CD14-positive monocyte (primary cell): ENCODE measurements around the gene ZBTB7C. TPM values are rescaled to one million over a fixed set of nuclear protein-coding genes. Genes with fewer than 3 reads are reported as not detected.

Experiments used
- DNase-seq, 3 donors: peaks; one replicate each; pipeline ENCODE4 v3.0.0-alpha.2; 2011 to 2022
- H2AFZ ChIP-seq: 2 replicates; pipeline ENCODE4 v1.6.0; 2012; ENCODE audit warnings: mild to moderate bottlenecking, low read depth, low read length, inconsistent platforms; ENCODE audit not compliant: insufficient read depth, poor library complexity, severe bottlenecking
- H3K27ac ChIP-seq, 2 donors: 1 replicate in 1 of 2; 2 replicates in 1 of 2; pipeline ENCODE4 v1.5.1; 2012 to 2013; ENCODE audit warnings: low read length in 2 of 2, control low read depth in 1 of 2, inconsistent platforms in 1 of 2, low read depth in 1 of 2, mild to moderate bottlenecking in 1 of 2
- H3K27me3 ChIP-seq, 2 donors: one replicate each; pipeline versions ENCODE4 v1.6.0 to v1.6.1; 2011 to 2013; ENCODE audit warnings: low read length in 2 of 2; ENCODE audit not compliant: control insufficient read depth in 2 of 2, insufficient read depth in 2 of 2
- H3K36me3 ChIP-seq, 2 donors: replicated peaks in 1 of 2; 1 replicate in 1 of 2; 2 replicates in 1 of 2; pipeline versions ENCODE4 v1.5.1 to v1.6.1; 2012 to 2013; ENCODE audit warnings: low read length in 2 of 2, control low read depth in 1 of 2, inconsistent platforms in 1 of 2, mild to moderate bottlenecking in 1 of 2; ENCODE audit not compliant: insufficient read depth in 2 of 2, control insufficient read depth in 1 of 2
- H3K4me1 ChIP-seq, 2 donors: 1 replicate in 1 of 2; 2 replicates in 1 of 2; pipeline versions ENCODE4 v1.5.1 to v1.6.1; 2012 to 2013; ENCODE audit warnings: low read length in 2 of 2, control low read depth in 1 of 2, inconsistent platforms in 1 of 2, mild to moderate bottlenecking in 1 of 2, moderate library complexity in 1 of 2; ENCODE audit not compliant: insufficient read depth in 2 of 2, control insufficient read depth in 1 of 2
- H3K4me2 ChIP-seq: replicated peaks from 2 replicates; pipeline ENCODE3; 2012; ENCODE audit warnings: low read length, moderate library complexity, mild to moderate bottlenecking; ENCODE audit not compliant: poor library complexity, severe bottlenecking; ENCODE audit errors: extremely low read depth
- H3K4me3 ChIP-seq, 3 experiments: fragments of 200-600 bp in 1 of 3; sonication (generic) in 1 of 3; replicated peaks in 1 of 3; 1 replicate in 2 of 3; 2 replicates in 1 of 3; pipeline ENCODE4 v1.5.1; 2011 to 2013; ENCODE audit warnings: low read length in 3 of 3, mild to moderate bottlenecking in 3 of 3, control low read depth in 2 of 3, low read depth in 2 of 3, inconsistent platforms in 1 of 3, moderate library complexity in 1 of 3
- H3K79me2 ChIP-seq: 2 replicates; pipeline ENCODE4 v1.6.0; 2012; ENCODE audit warnings: mild to moderate bottlenecking, control low read depth, inconsistent platforms, low read length, moderate library complexity; ENCODE audit not compliant: insufficient read depth
- H3K9ac ChIP-seq: 2 replicates; pipeline ENCODE4 v1.6.0; 2017; ENCODE audit warnings: low read length, mild to moderate bottlenecking; ENCODE audit not compliant: insufficient read depth, poor library complexity, severe bottlenecking
- H3K9me3 ChIP-seq, 2 donors: replicated peaks in 1 of 2; 1 replicate in 1 of 2; 2 replicates in 1 of 2; pipeline versions ENCODE4 v1.5.1 to v1.6.1; 2012 to 2013; ENCODE audit warnings: low read length in 2 of 2, control low read depth in 1 of 2; ENCODE audit not compliant: control insufficient read depth in 1 of 2, insufficient read depth in 1 of 2
- H4K20me1 ChIP-seq: 2 replicates; pipeline ENCODE4 v1.6.0; 2012; ENCODE audit warnings: mild to moderate bottlenecking, low read length, control low read depth, moderate library complexity; ENCODE audit not compliant: insufficient read depth
- H3K27ac Mint-ChIP-seq, 7 donors: one replicate each; pipeline ENCODE4 v1.8.0; 2020; ENCODE audit warnings: mild to moderate bottlenecking in 7 of 7, mixed read lengths in 7 of 7, moderate library complexity in 6 of 7, inconsistent platforms in 2 of 7
- H3K27me3 Mint-ChIP-seq, 3 donors: one replicate each; pipeline ENCODE4 v1.8.0; 2021 to 2022; ENCODE audit warnings: low read depth in 3 of 3, mild to moderate bottlenecking in 3 of 3, mixed read lengths in 3 of 3, moderate library complexity in 3 of 3, inconsistent platforms in 1 of 3
- H3K36me3 Mint-ChIP-seq, 2 donors: one replicate each; pipeline ENCODE4 v1.8.0; 2020; ENCODE audit warnings: mixed read lengths in 2 of 2, inconsistent platforms in 1 of 2, mild to moderate bottlenecking in 1 of 2
- H3K4me1 Mint-ChIP-seq: one replicate; pipeline ENCODE4 v1.8.0; 2020; ENCODE audit warnings: mild to moderate bottlenecking, mixed read lengths
- H3K4me3 Mint-ChIP-seq, 2 donors: one replicate each; pipeline ENCODE4 v1.8.0; 2020; ENCODE audit warnings: mild to moderate bottlenecking in 2 of 2, mixed read lengths in 2 of 2, moderate library complexity in 1 of 2
- H3K9me3 Mint-ChIP-seq, 7 donors: one replicate each; pipeline ENCODE4 v1.8.0; 2020 to 2022; ENCODE audit warnings: mixed read lengths in 7 of 7, mild to moderate bottlenecking in 6 of 7, moderate library complexity in 6 of 7, inconsistent platforms in 2 of 7
- WGBS: methylation state at CpG from one replicate; pipeline ENCODE4 v1.1.5; 2013; ENCODE audit warnings: missing lambda C conversion rate; ENCODE audit not compliant: insufficient coverage; 5-methylcytosine and 5-hydroxymethylcytosine counted together
- intact Hi-C, 2 donors: fragments of 100-400 bp; cut with micrococcal nuclease; formaldehyde crosslinking; loops; one replicate each; pipeline versions ENCODE4 v1.15.0 to v1.15.1; 2023
- polyA plus RNA-seq, 3 donors: library from polyadenylated mRNA; depleted of rRNA in 1 of 3; unstranded in 2 of 3; stranded (reverse) in 1 of 3; fragments of 300-500 nt in 2 of 3; fragments of >200 nt in 1 of 3; fragmentation: Illumina TruSeq in 2 of 3; gene quantifications; 1 replicate in 2 of 3; 2 replicates in 1 of 3; pipeline ENCODE4 v1.2.3, GENCODE V29; 2012 to 2021
- TF ChIP-seq, protein P1 (sequence below): fragments of 200-600 bp; IDR thresholded peaks from one replicate; pipeline ENCODE4 v1.8.0; 2022; ENCODE audit warnings: antibody characterized with exemption, mild to moderate bottlenecking

The ZBTB7C gene
- polyA plus RNA-seq, 3 donors, result 0.03 to 0.09 TPM; not detected in 1

DNA sequence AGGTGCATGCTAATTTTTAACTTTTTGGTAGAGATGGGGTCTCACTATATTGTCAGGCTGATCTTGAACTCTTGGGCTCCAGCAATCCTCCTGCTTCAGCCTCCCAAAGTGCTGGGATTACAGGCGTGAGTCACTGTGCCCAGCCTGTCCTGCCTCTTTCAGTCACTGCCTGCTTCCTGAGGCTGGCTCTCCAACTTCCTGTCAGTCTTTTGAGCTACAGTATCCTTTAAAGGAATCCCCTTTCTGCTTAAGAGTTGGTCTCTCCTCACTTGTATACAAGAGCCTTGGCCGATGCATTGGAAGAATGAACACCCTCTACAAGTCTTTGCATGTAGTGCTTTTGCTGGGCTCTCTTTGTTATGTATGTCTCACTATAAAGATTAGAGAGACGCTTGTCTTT is 390.3 kb downstream of the ZBTB7C start:
- no peak for DNase-seq
- Histone ChIP-seq H3K36me3 (no peaks in the 10 kb centered on the region), H3K79me2 (no peaks in the 10 kb centered on the region), H3K9me3 (no peaks in the 10 kb centered on the region), H3K9ac (no peak overlapping the region), H3K4me2 (no peak overlapping the region), H4K20me1 (no peaks in the 10 kb centered on the region), H3K27me3 (peaks cover 0 to 11% of the 10 kb centered on the region in 2 donors), H3K27ac (no peak overlapping the region), H3K4me3 (no peak overlapping the region), H3K4me1 (no peaks in the 10 kb centered on the region), H2AFZ (no peak overlapping the region)
- H3K27me3 Mint-ChIP-seq, result peaks cover 8 to 27% (median 11%) of the 10 kb centered on the region in 3 donors
- peaks cover 0 to 4% (median 3%) of the 10 kb centered on the region in 7 donors for H3K9me3 Mint-ChIP-seq
- intact Hi-C loops, result no loop called here
- 40% methylated on average over 1 of the region's 3 CpGs for WGBS
- H3K27ac Mint-ChIP-seq, result no peak overlapping the region
- TF ChIP-seq, protein P1, sequence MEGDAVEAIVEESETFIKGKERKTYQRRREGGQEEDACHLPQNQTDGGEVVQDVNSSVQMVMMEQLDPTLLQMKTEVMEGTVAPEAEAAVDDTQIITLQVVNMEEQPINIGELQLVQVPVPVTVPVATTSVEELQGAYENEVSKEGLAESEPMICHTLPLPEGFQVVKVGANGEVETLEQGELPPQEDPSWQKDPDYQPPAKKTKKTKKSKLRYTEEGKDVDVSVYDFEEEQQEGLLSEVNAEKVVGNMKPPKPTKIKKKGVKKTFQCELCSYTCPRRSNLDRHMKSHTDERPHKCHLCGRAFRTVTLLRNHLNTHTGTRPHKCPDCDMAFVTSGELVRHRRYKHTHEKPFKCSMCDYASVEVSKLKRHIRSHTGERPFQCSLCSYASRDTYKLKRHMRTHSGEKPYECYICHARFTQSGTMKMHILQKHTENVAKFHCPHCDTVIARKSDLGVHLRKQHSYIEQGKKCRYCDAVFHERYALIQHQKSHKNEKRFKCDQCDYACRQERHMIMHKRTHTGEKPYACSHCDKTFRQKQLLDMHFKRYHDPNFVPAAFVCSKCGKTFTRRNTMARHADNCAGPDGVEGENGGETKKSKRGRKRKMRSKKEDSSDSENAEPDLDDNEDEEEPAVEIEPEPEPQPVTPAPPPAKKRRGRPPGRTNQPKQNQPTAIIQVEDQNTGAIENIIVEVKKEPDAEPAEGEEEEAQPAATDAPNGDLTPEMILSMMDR, result no peak
- no peaks in the 10 kb centered on the region for H3K36me3 Mint-ChIP-seq
- peaks cover 3% of the 10 kb centered on the region for H3K4me1 Mint-ChIP-seq
- H3K4me3 Mint-ChIP-seq, result no peak overlapping the region

DNA sequence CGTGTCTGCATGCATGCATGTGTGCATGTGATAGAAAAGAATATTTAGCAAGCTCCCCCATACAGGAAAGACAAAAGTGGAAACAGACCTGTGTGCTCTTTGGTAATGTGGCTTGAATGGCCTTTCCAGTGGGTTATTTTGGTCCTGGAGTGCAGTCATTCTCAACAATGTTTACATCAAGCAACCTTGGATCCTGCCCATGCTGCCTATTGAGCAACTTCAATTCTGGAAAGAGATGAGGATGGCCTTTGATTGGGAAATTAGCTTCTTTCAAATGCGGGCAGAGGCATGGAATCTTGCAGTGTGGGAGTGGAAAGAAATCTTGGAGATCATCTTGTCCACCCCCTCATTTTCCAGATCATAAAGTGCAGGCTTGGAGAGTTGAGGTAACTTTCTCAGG is 391.5 kb downstream of the ZBTB7C start:
- Histone ChIP-seq H3K9me3 (no peaks in the 10 kb centered on the region), H2AFZ (no peak overlapping the region), H3K9ac (no peak overlapping the region), H4K20me1 (no peaks in the 10 kb centered on the region), H3K4me3 (no peak overlapping the region), H3K4me1 (no peaks in the 10 kb centered on the region), H3K27ac (no peak overlapping the region), H3K79me2 (no peaks in the 10 kb centered on the region), H3K36me3 (no peaks in the 10 kb centered on the region), H3K27me3 (peaks cover 0 to 11% of the 10 kb centered on the region in 2 donors), H3K4me2 (no peak overlapping the region)
- Mint-ChIP-seq H3K36me3 (no peaks in the 10 kb centered on the region), H3K27me3 (peaks cover 8 to 27% (median 10%) of the 10 kb centered on the region in 3 donors), H3K9me3 (peaks cover 0 to 4% (median 3%) of the 10 kb centered on the region in 7 donors), H3K4me3 (no peak overlapping the region), H3K4me1 (peaks cover 3% of the 10 kb centered on the region), H3K27ac (no peak overlapping the region)
- WGBS, result no CpG with 5 or more reads among the region's 2 CpGs
- intact Hi-C loops, result no loop called here
- no peak for DNase-seq
- TF ChIP-seq, protein P1, result no peak
